Loucy (cell line): Measurements from ENCODE around the gene GALNT18.

Source experiments
- EZH2phosphoT487 ChIP-seq: fragments of 200-600 bp; IDR thresholded peaks from 2 replicates; pipeline ENCODE4 v1.6.1; 2018; ENCODE audit warnings: antibody characterized with exemption, mild to moderate bottlenecking, moderate library complexity, borderline replicate concordance
- TF ChIP-seq, protein P1 (sequence below): fragments of 200-600 bp; sonication (generic); conservative IDR thresholded peaks from 2 replicates; pipeline ENCODE4 v1.5.1; 2014; ENCODE audit warnings: mild to moderate bottlenecking, antibody characterized with exemption, low read length

DNA sequence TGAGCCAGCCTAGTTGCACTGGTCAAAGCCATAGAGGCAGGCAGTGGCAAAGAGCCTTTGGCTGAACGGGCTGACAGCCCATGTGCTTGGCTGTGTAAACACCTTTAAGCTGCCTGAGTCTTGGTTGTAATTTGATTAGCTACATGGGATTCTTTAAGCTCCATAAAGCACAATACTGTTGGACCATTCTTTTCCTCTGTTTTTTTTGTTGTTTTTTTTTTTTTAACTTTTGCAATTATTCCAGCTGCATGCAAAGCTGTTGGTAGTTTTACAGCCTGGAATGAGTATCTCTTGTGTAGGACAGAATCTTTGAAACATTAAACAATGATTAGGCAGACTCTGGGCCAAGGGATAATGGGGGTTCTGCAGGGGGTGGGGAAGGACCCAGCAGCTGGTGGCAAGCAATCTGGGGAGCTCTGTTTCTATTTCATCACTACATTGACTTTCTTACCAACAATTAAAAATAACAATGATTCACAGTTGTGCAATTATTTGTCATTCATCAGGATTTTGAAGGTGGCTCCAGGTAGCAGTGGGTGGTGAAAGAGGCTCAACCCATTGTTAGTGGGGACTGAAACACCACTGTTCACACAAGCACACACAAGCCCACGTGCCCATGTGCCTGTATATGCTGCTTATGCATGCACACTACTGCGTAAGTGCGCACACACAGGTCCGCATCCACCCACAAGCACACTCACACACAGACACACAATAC is 199.2 kb downstream of the GALNT18 start:
- TF ChIP-seq, protein P1, sequence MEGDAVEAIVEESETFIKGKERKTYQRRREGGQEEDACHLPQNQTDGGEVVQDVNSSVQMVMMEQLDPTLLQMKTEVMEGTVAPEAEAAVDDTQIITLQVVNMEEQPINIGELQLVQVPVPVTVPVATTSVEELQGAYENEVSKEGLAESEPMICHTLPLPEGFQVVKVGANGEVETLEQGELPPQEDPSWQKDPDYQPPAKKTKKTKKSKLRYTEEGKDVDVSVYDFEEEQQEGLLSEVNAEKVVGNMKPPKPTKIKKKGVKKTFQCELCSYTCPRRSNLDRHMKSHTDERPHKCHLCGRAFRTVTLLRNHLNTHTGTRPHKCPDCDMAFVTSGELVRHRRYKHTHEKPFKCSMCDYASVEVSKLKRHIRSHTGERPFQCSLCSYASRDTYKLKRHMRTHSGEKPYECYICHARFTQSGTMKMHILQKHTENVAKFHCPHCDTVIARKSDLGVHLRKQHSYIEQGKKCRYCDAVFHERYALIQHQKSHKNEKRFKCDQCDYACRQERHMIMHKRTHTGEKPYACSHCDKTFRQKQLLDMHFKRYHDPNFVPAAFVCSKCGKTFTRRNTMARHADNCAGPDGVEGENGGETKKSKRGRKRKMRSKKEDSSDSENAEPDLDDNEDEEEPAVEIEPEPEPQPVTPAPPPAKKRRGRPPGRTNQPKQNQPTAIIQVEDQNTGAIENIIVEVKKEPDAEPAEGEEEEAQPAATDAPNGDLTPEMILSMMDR: no peak
- TF ChIP-seq EZH2phosphoT487: no peak
